Skeletal muscle tissue (tissue), 4 donors: ENCODE measurements around the gene SMC6. TPM values are rescaled to one million over a fixed set of nuclear protein-coding genes. Genes with fewer than 3 reads are reported as not detected.

Source experiments
- H3K27ac ChIP-seq: one replicate; pipeline ENCODE4 v1.7.0; 2013; ENCODE audit warnings: mild to moderate bottlenecking, low read depth, low read length, inconsistent platforms
- H3K27me3 ChIP-seq, 3 donors: one replicate each; pipeline ENCODE4 v1.7.0; 2013; ENCODE audit warnings: low read length in 3 of 3; ENCODE audit not compliant: control insufficient read depth in 3 of 3, insufficient read depth in 3 of 3
- H3K36me3 ChIP-seq, 3 donors: one replicate each; pipeline ENCODE4 v1.7.0; 2013; ENCODE audit warnings: low read length in 3 of 3; ENCODE audit not compliant: control insufficient read depth in 3 of 3, insufficient read depth in 3 of 3
- H3K4me1 ChIP-seq, 3 donors: one replicate each; pipeline ENCODE4 v1.7.0; 2013; ENCODE audit warnings: low read length in 3 of 3, mild to moderate bottlenecking in 3 of 3; ENCODE audit not compliant: control insufficient read depth in 3 of 3, insufficient read depth in 3 of 3
- H3K4me3 ChIP-seq, 3 donors: one replicate each; pipeline ENCODE4 v1.7.0; 2013; ENCODE audit warnings: low read length in 3 of 3
- H3K9ac ChIP-seq, 3 donors: one replicate each; pipeline ENCODE4 v1.7.0; 2013; ENCODE audit warnings: low read length in 3 of 3, mild to moderate bottlenecking in 3 of 3, moderate library complexity in 2 of 3, low read depth in 1 of 3
- H3K9me3 ChIP-seq, 3 donors: one replicate each; pipeline ENCODE4 v1.7.0; 2013; ENCODE audit warnings: low read length in 3 of 3; ENCODE audit not compliant: control insufficient read depth in 3 of 3
- total RNA-seq: library from RNA; depleted of rRNA; stranded (reverse); fragments of >200 nt; gene quantifications from one replicate; pipeline ENCODE4 v1.2.3, GENCODE V29; 2014
- donor health status: Osteomylitis.

SMC6 gene
- total RNA-seq, 1 donor from 2014 or later: 18.8 TPM

- Histone ChIP-seq H3K4me3 (no peak overlapping the region), H3K9me3 (peaks cover 0 to 7% (median 6%) of the 10 kb centered on the region in 3 donors), H3K27ac (no peak overlapping the region), H3K36me3 (no peaks in the 10 kb centered on the region), H3K4me1 (no peaks in the 10 kb centered on the region), H3K9ac (no peak overlapping the region), H3K27me3 (no peaks in the 10 kb centered on the region)
Observed at GRCh38 chr2:17628349-17629261, 125.0 kb downstream of the SMC6 start.

GRCh38 chr2:17627434-17627833, 126.2 kb downstream of the SMC6 start:
- Histone ChIP-seq H3K27me3 (no peaks in the 10 kb centered on the region), H3K9ac (no peak overlapping the region), H3K4me1 (no peaks in the 10 kb centered on the region), H3K36me3 (no peaks in the 10 kb centered on the region), H3K9me3 (peaks cover 0 to 7% (median 6%) of the 10 kb centered on the region in 3 donors), H3K4me3 (no peak overlapping the region), H3K27ac (no peak overlapping the region)

DNA sequence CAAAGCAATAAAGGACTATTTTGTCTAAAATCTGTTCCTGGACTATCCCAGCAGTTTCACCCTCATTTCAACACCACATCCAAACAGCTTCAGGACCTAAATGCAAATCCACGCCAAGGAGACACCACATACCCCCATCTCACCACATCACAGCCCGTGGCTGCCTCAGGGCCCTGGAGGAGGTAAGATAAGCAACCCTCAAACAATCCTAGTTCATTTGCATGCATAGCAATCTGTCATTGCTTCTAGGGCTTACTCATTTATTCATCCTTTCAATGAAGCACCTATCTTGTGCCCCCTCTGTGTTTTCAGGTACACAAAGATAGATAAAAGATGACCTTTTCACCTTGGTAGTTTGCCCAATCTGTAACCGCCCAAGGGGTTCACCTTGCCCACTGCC, 126.6 kb downstream of the SMC6 start:
- no peak overlapping the region for H3K4me3 ChIP-seq
- no peaks in the 10 kb centered on the region for H3K36me3 ChIP-seq
- H3K27ac ChIP-seq: no peak overlapping the region
- no peak overlapping the region for H3K9ac ChIP-seq
- peaks cover 0 to 7% (median 6%) of the 10 kb centered on the region in 3 donors for H3K9me3 ChIP-seq
- no peaks in the 10 kb centered on the region for H3K27me3 ChIP-seq
- H3K4me1 ChIP-seq: no peaks in the 10 kb centered on the region

GRCh38 chr2:17625446-17625845, 128.2 kb downstream of the SMC6 start:
- Histone ChIP-seq H3K9me3 (peaks cover 0 to 7% (median 6%) of the 10 kb centered on the region in 3 donors), H3K27ac (no peak overlapping the region), H3K4me3 (no peak overlapping the region), H3K4me1 (no peaks in the 10 kb centered on the region), H3K9ac (no peak overlapping the region), H3K27me3 (peaks cover 0 to 2% (median 0%) of the 10 kb centered on the region in 3 donors), H3K36me3 (no peaks in the 10 kb centered on the region)

- H3K27me3 ChIP-seq: peaks cover 0 to 2% (median 0%) of the 10 kb centered on the region in 3 donors
- no peak overlapping the region for H3K27ac ChIP-seq
- no peaks in the 10 kb centered on the region for H3K36me3 ChIP-seq
- H3K4me1 ChIP-seq: no peaks in the 10 kb centered on the region
- H3K4me3 ChIP-seq: no peak overlapping the region
- no peaks in the 10 kb centered on the region for H3K9me3 ChIP-seq
- H3K9ac ChIP-seq: no peak overlapping the region
Observed at GRCh38 chr2:17621781-17622180, 131.8 kb downstream of the SMC6 start.

DNA sequence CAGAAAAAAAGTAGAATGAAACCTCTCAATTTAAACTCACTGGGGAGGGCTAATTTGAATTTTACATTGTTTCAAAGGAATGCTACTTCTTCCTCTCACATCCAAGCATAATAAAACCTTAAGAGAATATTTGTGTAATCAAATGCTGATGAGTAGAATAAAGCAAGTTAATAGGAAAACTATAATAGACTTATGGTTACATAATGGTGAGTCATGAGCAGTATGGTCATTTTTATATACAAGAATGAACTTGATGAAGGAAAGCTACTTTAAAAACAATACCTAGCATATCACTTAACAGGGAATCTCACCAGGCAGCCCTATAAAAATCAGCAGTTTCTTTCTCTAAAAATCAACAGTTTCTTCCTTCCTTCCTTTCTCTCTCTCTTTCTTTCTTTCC, 132.8 kb downstream of the SMC6 start:
- H3K36me3 ChIP-seq: no peaks in the 10 kb centered on the region
- H3K4me1 ChIP-seq: no peaks in the 10 kb centered on the region
- H3K9ac ChIP-seq: no peak overlapping the region
- H3K27ac ChIP-seq: no peak overlapping the region
- H3K27me3 ChIP-seq: peaks cover 0 to 2% (median 0%) of the 10 kb centered on the region in 3 donors
- no peak overlapping the region for H3K4me3 ChIP-seq
- H3K9me3 ChIP-seq: no peaks in the 10 kb centered on the region

DNA sequence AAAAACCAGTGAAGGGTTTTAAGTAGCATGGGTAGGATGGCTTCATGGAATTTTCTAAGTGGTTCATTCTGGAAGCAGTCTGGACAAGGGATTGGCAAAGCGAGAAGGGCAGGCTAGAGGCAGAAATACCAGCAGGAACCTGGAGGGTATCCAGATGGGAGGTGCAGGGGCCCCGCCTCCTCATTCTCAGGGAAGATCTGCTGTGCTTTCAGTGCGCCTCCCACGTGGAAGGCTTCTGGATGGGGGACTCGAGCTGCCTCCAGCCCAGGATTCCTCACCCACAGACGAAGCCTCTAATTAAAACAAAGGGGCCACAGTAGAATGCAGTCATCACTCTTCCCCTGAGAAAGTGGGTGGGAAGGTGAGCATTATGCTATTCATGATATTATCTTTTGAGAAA, 133.3 kb downstream of the SMC6 start:
- no peak overlapping the region for H3K9ac ChIP-seq
- H3K4me1 ChIP-seq: no peaks in the 10 kb centered on the region
- no peaks in the 10 kb centered on the region for H3K9me3 ChIP-seq
- H3K36me3 ChIP-seq: no peaks in the 10 kb centered on the region
- no peak overlapping the region for H3K27ac ChIP-seq
- H3K4me3 ChIP-seq: no peak overlapping the region
- peaks cover 0 to 2% (median 0%) of the 10 kb centered on the region in 3 donors for H3K27me3 ChIP-seq

DNA sequence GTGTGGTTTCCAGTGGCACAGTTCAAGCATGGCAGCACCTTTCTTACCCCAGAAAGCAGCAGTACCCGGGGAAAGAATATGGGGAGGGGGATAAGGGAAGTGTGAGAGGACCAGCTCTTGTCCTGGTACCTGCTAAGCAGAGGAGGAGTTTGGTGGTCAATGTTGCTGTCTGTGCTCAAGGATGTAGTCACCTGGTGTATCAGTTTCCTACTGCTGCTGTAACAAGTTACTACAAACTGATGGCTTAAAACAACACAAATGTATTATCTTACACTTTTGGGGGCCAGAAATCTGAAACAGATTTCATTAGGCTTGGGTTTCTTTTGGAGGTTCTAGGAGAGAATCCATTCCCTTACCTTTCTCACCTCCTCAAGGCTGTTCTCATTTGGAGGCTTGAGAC, 135.7 kb downstream of the SMC6 start:
- Histone ChIP-seq H3K9ac (no peak overlapping the region), H3K27ac (no peak overlapping the region), H3K4me1 (no peaks in the 10 kb centered on the region), H3K27me3 (peaks cover 0 to 2% (median 0%) of the 10 kb centered on the region in 3 donors), H3K9me3 (no peaks in the 10 kb centered on the region), H3K4me3 (no peak overlapping the region), H3K36me3 (no peaks in the 10 kb centered on the region)

GRCh38 chr2:17617516-17617915, 136.1 kb downstream of the SMC6 start:
- Histone ChIP-seq H3K9ac (no peak overlapping the region), H3K27me3 (peaks cover 0 to 2% (median 0%) of the 10 kb centered on the region in 3 donors), H3K36me3 (no peaks in the 10 kb centered on the region), H3K27ac (no peak overlapping the region), H3K4me1 (no peaks in the 10 kb centered on the region), H3K9me3 (no peaks in the 10 kb centered on the region), H3K4me3 (no peak overlapping the region)

DNA sequence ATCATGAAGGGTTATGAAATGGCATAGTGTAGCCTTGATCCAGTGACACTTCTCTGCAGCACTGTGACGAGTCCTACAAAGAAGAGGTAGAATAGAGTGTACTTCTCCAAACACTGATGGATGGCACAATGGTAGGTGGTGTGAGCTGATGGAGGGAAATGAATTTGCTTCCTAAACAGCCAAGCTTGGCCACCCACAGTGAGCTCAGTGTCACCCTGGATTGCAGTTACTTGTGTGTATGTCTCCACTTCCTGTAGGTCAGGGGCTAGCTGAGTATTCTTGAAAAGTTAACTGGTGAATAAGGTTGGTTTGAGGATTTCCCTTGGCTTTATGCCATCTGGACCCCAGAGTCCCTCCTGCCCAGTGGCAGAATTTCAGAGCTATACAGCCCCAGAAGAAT, 137.2 kb downstream of the SMC6 start:
- no peaks in the 10 kb centered on the region for H3K36me3 ChIP-seq
- H3K9ac ChIP-seq: no peak overlapping the region
- H3K9me3 ChIP-seq: no peaks in the 10 kb centered on the region
- no peaks in the 10 kb centered on the region for H3K27me3 ChIP-seq
- no peak overlapping the region for H3K27ac ChIP-seq
- no peak overlapping the region for H3K4me3 ChIP-seq
- H3K4me1 ChIP-seq: no peaks in the 10 kb centered on the region
